GM18519 (cell line): ENCODE measurements around the gene GJD3.

Source experiments
- ATAC-seq: cut with Tn5 transposase; IDR thresholded peaks from one replicate; pipeline ENCODE4 v1.9.1; 2021; ENCODE audit warnings: mild to moderate bottlenecking, moderate library complexity; ENCODE audit not compliant: unreplicated experiment, low FRiP score

The GJD3 gene

DNA sequence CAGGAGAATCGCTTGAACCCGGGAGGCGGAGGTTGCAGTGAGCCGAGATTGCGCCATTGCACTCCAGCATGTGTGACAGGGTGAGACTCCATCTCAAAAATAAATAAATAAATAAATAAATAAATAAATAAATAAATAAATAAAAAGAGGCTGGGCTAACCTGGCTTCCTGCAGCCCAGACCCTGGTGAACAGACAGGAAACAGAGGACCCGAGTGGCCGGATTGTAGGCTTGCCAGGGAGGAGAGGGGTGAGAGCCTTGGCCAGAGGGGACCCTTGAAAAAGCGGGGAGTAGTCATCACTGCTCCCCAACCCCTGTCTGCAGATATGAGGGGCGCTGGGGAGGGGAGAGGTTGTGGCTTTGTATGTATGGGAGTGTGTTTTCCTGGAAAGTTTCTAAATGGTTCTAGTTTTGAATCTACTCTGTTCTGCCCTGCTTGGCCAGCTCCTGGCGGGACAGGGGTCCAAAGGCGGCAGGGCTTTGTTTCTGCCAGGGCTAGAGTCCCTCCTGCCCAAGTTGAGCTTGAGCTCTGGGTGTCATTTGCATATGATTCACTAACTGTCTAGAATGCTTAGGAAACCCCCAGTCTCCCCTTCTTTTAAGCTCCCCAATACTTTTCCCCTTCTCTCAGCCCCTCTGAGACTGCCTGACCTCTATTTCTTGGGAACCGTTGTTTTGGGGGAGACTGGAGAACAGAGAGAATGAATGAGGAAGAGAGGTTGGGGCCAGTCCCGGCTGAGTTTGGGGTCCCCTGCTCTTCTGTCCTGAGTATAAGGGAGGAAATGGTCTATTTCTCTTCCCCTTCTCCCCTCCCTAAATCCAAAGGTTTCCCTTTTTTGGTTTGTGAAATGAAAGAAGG, 39.2 kb downstream of the GJD3 start:
- no peak for ATAC-seq

DNA sequence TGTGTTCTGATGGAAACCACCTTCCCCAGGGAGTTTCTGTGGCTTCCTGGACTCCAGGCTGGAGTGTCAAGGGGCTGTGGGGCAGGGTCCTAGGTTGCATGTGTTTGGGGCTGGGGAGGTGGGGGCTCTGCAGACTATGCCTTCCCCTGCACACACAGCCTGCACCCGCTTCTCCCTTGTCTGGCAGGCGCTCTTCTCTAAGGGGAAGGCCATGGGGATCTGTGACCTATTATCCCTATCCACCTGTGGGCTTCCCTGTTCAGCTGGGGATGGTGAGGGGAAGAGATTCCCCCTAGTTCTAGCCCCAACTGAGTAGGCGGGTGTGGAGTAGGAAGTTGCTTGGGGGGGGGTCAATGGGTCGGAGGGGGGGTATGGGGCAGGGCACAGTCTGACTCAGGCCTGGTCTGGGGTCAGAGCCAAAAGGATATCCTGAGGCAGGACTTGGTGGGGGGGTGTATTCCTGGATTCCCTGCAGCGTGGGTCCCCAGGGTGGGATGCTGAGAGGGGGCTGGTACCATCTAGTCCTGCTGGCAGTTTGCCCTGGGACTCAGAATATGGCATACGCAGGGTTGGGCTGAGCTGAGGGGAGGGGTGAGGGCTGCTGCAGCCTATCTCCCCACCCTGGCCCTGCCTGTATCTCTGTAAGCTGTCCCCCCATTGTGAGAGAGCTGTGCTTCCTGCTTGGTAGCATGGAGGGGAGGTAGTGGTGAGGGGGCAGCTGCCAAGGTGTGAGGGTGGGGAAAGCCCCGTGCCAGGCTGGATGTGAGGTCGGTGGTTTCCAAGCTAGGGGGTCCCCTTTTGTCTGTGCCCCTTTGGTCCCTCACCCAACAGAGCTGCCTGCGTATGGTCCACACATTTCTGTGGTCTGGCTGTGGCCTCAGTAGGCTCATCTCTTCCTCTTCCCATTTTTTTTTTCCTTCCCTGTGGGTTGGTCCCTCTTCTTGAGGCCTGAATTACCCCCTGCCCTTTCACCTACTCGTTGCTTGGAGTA, 40.9 kb downstream of the GJD3 start:
- ATAC-seq: no peak

DNA sequence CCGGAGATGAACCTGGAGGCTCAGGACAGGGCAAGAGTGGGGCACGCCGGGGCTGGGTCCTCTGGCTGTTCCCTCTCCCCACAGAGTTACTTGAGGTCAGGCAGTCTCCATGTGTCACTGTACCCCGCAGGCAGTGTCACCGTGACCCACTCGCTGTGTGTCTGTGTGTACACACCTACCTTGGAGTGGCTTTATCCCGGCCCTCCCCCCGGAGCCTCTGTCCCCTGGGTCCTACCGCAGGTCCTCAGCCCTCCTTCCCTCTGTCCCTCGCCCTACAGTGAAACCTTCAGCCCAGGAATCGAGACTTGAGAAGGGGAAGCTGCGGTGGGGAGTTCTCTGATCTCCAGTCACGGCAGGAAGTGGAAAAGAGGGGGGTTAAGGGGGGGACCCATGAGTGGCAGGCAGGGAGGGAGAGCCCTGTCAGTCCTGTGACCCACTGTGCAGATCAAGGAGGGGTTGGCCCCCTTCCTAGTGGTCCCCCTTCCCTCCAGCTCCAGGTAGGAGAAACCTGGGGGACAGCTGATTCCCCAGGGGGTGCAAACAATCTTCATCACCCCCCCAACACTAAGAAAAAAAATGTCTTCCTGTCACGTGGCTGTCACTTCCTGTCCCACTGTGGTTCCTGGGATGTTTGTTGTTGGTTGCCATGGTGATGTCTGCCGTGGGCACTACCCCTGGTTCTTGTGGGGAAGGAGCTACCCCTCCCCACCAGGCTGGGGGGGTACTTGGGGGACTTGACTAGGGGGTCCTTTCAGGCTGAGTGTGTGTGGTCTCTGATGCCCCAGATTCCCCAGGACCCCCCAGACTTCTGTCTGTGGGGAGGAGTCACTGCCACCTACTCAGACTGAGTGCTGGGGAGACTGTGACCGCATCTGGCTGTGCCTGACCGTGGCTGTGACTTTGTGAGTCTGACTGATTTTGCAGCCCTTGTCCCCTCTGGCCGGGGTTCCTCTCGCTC, 41.9 kb downstream of the GJD3 start:
- no peak for ATAC-seq

DNA sequence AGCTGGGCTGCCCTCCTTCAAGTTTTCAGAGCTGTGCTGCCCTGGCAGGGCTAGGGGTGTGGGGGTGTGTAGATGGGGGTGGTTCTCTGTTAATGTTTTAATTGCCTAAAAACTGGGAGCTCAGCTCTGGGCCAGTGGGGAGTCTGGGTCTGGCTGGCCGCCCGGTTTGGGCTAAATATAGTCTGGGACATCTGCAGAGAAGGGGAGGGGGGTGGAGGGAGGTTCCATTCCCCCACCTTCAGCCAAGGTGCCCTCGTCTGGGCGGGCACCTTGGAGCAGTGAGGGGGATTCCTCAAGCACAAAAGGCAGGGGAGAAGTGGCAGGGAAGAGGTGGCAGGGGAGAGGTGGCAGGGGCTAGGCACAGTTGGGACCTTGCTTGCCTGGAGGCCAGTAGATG, 42.6 kb downstream of the GJD3 start:
- no peak for ATAC-seq

DNA sequence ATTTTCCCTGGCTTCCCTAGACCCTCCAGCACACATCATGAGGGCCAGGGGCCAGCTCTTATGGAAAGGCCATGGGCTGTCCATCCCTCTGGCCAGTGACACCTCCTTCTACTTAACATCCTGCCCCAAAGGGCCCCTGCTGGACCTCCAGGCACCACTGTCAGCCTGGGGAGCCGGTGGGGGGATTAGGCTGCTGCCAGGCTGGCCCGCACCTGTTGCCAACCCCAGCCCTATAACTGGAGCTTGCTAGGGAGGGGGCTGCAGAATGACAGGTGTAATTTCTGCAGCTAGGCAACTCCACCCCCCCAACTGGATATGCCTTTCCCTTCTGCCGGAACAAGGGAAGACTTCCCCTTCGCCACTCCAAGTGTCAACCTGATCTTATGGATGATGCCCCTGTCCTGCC, 43.0 kb downstream of the GJD3 start:
- ATAC-seq: no peak

DNA sequence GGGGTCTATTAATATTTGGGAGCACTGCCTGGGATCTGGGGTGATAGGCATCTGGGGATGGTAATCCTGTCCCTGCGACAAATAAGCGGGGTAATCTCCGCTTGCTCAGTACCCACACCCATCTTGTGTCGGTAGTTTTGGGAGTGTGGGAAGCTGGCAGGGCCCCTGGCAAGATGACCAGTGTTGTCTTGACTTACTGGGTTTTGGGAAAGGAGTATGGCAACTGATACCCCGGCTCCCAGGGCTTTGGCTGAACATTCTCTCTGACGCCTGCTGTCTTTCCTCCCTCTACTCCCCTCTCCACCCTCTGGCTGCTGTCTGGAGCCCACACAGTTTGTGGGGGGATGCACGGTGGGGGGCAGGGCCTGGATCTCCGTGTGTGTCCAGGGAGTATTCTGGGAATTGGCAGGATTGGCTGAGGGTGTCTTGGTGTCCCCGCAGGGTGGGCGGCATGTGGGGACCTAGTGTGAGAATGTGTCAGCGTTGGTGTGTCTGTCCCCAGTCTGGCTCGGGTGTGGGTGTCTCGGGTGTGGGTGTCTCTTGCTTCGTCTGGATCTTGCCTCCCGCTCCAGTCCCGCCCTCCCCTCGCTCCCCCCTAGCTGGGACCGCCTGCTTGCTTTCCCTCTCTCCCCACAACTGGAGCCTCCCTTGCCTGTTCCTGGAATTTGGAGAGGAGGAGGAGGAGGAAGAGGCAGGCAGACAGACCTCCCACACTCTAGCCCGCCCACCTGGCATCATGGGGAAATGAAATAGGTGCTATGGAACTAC, 43.6 kb downstream of the GJD3 start:
- no peak for ATAC-seq

DNA sequence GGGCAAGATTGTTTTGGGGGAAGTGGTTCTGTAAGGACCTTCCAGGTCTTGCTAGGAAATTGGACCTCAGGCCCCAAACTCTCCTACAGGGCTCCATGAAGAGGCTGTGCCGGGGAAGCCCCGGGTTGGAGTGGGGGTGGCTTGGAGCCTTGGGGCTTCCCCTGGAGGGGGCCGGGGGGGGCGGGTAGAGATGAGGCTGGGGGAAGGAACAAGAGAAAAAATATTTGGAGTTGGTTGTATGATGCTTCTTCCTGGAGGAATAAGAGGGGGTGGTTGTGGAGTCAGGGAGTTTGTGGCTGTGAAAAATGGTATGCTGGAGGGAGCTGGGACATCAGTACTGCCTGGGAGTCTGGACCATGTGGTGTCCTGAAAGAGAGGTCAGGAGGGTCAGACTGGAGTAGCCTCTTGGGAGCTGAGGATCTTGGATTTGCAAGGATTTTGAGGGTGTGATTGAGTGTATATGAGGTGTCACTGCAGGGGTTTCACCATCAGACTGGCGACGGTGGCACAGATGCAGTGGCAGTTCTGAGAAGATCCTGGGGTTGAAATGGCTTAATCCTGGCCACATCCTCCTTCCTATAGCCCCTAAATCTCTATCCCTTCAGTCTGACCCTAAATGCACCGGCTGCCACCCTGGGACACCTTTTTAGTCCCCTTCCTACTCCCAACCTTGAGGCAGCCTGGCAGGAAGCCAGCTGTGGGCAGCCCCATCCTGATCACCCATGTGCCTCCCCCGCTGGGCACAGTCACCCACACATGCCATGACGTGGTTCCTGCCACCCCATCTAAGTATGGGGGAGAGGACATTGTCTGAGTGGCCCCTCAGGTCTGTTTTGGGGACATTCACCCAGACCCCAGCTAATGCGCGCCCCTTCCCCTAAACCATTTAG, 44.6 kb downstream of the GJD3 start:
- no peak for ATAC-seq

DNA sequence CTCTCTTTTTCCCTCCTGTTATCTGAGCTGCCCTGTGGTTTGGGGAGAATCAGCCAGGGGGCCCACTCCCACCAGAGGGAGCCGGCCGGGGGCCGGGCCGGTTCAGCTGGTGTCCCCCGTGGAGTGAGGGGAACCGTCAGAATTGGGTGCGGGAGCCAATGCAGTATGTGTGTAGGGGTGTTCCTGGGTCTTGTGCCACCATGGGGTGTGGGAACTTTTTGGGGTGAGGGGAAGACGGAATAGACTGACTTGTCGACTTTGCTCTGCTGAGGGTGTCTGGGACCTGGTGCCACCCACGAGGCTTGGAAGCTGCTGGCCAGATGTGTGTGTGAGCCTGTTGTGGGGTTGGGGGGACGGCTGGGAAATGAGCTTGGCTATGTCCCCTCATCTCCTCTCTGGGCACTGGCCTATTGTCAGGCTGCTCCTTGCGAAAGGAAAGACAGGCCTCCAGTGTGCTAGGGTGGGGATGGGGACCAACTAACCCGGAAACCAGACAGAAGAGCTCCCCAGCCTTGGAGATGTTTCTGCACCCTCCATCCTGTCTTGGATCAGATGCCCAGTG, 45.6 kb downstream of the GJD3 start:
- no peak for ATAC-seq

DNA sequence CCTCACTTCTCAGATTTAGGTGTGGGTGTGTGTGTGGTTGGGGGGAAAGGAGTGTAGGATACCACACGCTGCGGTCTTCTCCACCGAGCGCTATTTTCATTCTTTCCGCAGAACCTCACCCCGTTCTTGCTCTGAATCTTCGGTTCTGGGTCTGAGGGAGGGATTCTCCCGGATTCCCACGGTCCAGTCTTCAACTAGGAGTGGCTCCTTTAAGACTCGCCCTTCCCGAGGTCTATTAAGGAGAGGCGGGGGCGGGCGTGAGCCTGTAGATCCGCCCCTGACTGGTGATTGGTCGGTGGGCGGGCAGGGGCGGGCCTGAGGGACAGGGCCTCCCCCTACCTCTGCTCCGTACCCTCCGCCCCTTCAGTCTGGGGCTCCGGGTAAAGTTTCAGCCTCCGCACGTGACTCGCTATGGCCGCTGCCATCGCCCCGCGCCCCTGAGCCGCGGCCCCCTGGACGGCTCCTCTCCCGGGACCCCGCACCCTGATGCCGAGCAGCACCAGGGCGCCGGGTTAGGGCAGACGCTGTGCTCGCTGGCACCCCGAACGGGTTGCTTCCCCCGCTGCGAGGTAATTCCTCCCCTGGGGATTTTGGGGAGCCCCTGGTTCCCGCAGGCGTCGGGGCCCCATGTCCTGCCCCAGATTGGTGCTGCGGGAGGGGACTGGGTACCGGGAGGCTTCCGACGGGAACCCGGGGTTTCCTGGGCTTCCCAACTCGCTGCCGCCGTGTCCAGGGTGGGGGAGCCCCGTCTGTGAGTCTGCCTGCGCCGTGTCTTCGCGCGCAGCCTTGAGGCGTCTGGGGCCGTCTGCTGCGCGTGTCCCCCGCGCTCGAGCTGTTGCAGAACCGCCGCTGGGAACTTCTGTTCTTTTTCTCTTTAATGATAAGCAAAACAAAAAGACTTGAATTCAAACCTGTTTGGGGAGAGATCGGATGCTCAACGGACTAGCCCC, 46.4 kb downstream of the GJD3 start:
- ATAC-seq: peak; percentile 40

DNA sequence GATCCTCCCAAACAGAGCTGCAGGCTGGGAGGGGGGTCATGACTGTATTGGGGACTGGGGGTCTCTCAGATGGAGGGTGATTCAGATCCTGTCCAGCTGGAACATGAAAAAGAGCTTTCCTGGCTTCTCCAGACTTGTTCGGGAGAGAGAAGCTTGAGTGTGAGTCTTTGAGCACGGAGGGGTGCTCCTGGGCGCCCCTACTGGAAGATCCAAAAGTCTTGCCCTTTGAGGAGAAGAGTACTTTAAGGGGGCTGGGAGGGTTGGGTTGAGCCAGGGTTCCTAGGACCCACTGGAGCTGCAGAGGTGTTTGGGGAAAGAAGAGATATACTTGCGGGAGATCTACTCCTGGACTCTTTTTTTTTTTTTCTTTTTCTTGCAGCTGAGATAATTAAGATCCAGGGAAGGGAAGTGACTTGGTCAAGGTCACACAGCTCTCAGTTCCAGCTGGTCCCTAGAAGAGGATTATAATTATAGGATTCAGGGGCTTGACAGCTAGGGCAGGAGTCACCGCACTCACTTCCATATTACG, 47.1 kb downstream of the GJD3 start:
- no peak for ATAC-seq

DNA sequence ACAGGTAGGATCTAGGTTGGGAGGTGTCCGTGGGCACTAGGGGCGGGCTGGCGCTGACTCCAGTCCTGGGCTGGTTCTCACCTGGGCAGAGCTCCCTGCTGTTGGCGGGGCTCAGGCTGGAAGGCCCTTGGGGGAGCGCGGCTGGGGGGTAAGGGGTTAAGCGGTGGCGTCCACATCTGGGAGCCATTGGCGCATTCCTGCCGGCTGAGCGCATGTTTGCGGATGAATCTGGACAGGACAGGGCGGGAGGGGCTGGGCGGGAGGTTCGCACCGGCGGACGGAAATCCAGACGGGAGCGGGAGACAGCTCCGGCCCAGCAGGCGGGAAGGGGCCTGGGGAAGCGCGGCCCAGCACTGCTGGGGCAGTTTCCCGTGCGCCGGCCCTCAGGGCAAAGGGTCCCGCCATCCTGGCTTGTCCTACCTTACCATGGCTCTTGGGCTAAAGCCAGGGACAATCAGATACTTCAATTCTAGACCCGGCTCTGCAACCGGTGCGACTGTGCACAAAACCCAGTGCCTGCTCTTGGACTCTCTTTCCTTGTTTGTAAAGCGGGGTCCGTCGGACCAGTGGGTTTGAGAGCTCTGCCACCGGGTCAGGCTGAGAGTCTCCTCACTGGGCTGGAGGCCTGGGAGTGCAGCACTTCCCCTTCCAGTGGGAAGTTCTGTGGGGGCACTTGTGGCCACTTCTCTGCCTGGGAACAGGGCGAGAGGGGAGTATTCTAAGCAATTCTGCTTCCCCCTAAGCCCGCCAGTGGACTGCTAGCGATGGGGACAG, 47.8 kb downstream of the GJD3 start:
- no peak for ATAC-seq

DNA sequence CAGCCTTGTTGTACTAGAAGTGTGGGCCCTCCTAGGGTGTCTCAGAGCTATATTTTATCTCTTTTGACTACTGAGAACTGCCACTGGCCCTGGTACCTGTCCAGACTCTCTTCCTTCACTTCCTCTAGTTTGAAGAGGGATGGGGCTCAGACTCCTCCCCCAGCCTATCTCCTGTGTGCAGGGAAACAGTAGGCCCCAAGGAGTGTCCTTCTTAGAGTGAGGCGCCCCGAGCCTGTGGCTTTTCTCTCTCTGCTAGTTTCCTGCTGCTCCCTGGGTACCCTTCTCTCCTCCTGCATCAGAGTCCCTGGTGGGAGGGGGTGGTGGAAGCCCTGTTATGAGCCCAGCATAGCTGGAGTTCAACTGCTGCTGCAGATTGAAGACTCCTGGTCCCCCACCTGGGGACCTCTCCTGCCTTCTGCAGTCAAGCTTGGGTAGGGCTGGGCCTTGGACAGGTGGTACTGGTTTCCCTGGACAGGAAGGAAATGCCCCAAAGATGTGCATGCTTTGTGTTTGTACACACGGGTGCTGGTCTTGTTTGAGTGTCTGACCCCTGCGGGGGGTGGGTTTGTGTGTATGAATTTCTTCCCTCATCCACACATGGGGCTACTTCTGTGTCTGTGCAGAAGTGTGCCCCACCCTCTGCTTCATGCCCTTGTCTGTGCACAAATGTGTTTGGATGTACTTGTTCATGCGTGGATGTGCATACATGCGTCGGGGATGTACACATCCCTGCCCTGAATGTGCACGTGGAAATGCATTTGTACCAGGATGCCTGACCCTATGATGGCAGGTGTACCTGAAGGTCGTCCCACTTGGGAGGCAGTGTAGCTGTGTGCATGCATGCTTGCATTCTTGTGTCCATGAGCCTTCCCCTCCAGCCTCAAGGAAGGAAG, 48.6 kb downstream of the GJD3 start:
- ATAC-seq: no peak

DNA sequence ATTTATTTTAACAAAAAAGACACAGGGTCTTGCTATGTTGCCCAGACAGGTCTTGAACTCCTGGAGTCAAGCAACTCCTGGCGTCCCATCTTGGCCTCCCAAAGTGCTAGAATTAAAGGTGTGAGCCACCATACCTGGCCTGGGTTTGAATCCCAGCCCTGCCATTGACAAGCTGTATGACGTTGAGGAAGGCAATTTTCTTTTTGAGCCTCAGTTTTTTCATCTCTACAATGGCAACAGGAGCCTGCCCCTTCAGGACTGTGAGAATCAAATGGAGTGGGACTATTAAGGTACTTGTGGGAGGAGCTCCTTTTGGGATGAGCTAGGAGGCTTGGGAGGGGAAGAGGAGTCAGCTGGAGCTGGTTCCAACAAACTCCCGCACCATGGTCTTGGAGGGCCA, 49.3 kb downstream of the GJD3 start:
- no peak for ATAC-seq

DNA sequence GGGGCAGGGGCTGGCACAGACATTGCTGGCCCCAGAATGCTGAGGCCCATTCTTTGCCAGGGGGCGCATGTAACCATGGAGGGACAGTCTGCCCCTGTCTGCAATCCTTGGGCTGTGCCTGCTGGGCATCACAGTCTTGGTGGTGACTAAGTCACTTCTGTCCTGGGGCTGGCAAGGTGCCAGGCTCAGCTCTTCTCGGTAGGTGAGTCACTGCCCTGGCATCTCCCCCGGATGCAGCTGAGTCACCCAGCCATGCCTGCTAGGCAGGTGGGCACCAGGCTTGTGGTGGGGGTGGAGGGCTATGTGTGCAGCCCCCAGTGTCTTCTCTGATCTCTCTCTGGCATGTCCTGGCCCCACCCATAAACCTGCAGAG, 50.0 kb downstream of the GJD3 start:
- no peak for ATAC-seq
